ENCODE measurements around the gene LGR6.

The LGR6 gene

GRCh38 chr1:202333861-202334260 is 140.3 kb downstream of the LGR6 start:
- DNase-seq (ENCODE audit: low spot score) (no peak), ATAC-seq (ENCODE audit: low read depth) (no peak)

GRCh38 chr1:202343652-202344349 is 150.2 kb downstream of the LGR6 start:
- Histone ChIP-seq H3K4me3 (ENCODE audit: severe bottlenecking) (no peak overlapping the region), H3K36me3 (ENCODE audit: low read depth) (peaks cover 19% of the 10 kb centered on the region), H3K27ac (ENCODE audit: poor library complexity, severe bottlenecking) (no peak overlapping the region), H3K9me3 (ENCODE audit: severe bottlenecking) (no peaks in the 10 kb centered on the region), H3K4me1 (ENCODE audit: insufficient read depth, poor library complexity, severe bottlenecking) (peaks cover 14% of the 10 kb centered on the region), H3K27me3 (ENCODE audit: insufficient read depth, poor library complexity, severe bottlenecking) (no peaks in the 10 kb centered on the region)
- ATAC-seq (ENCODE audit: low read depth) (no peak), DNase-seq (ENCODE audit: low spot score) (no peak)
- peak; percentile 91 for TF ChIP-seq CTCF (IDR thresholded peaks at IDR 0.05; ENCODE audit: poor library complexity, severe bottlenecking)

More at GRCh38 chr1:202333861-202334260, 140.3 kb downstream of the LGR6 start:
- no peak overlapping the region for H3K4me3 ChIP-seq (ENCODE audit: severe bottlenecking)
- H3K36me3 ChIP-seq (ENCODE audit: low read depth): peaks cover 85% of the 10 kb centered on the region
- H3K4me1 ChIP-seq (ENCODE audit: insufficient read depth, poor library complexity, severe bottlenecking): no peaks in the 10 kb centered on the region
- no peaks in the 10 kb centered on the region for H3K9me3 ChIP-seq (ENCODE audit: severe bottlenecking)
- no peaks in the 10 kb centered on the region for H3K27me3 ChIP-seq (ENCODE audit: insufficient read depth, poor library complexity, severe bottlenecking)
- no peak for TF ChIP-seq CTCF (IDR thresholded peaks at IDR 0.05; ENCODE audit: poor library complexity, severe bottlenecking)
- H3K27ac ChIP-seq (ENCODE audit: poor library complexity, severe bottlenecking): no peak overlapping the region

GRCh38 chr1:202348005-202348508 is 154.5 kb downstream of the LGR6 start:
- no peak overlapping the region for H3K27ac ChIP-seq (ENCODE audit: poor library complexity, severe bottlenecking)
- H3K4me1 ChIP-seq (ENCODE audit: insufficient read depth, poor library complexity, severe bottlenecking): peaks cover 7% of the 10 kb centered on the region
- no peak for TF ChIP-seq CTCF (IDR thresholded peaks at IDR 0.05; ENCODE audit: poor library complexity, severe bottlenecking)
- no peaks in the 10 kb centered on the region for H3K27me3 ChIP-seq (ENCODE audit: insufficient read depth, poor library complexity, severe bottlenecking)
- H3K4me3 ChIP-seq (ENCODE audit: severe bottlenecking): peak overlapping the region; percentile 66
- no peaks in the 10 kb centered on the region for H3K36me3 ChIP-seq (ENCODE audit: low read depth)
- ATAC-seq (ENCODE audit: low read depth) (no peak), DNase-seq (ENCODE audit: low spot score) (no peak)
- H3K9me3 ChIP-seq (ENCODE audit: severe bottlenecking): no peaks in the 10 kb centered on the region

- Histone ChIP-seq H3K27ac (ENCODE audit: poor library complexity, severe bottlenecking) (peak within 1 kb of the TSS; percentile 32), H3K4me1 (ENCODE audit: insufficient read depth, poor library complexity, severe bottlenecking) (peaks cover 7% of the 10 kb centered on the region), H3K36me3 (ENCODE audit: low read depth) (no peaks in the 10 kb centered on the region), H3K9me3 (ENCODE audit: severe bottlenecking) (no peaks in the 10 kb centered on the region), H3K4me3 (ENCODE audit: severe bottlenecking) (peak within 1 kb of the TSS; percentile 66), H3K27me3 (ENCODE audit: insufficient read depth, poor library complexity, severe bottlenecking) (no peaks in the 10 kb centered on the region)
- DNase-seq (ENCODE audit: low spot score) (peak; percentile 97), ATAC-seq (ENCODE audit: low read depth) (peak; percentile 97)
- no peak for TF ChIP-seq CTCF (IDR thresholded peaks at IDR 0.05; ENCODE audit: poor library complexity, severe bottlenecking)
Observed at GRCh38 chr1:202348509-202349205, 155.1 kb downstream of the LGR6 start, which contains the start of gene PPP1R12B. Gene PPP1R12B (plus strand): TSS chr1:202348699. CDS start chr1:202348852, 153 bp downstream.

All from RWPE2 (cell line).